Measurements from ENCODE around the gene TSGA10.

Gene TSGA10

DNA sequence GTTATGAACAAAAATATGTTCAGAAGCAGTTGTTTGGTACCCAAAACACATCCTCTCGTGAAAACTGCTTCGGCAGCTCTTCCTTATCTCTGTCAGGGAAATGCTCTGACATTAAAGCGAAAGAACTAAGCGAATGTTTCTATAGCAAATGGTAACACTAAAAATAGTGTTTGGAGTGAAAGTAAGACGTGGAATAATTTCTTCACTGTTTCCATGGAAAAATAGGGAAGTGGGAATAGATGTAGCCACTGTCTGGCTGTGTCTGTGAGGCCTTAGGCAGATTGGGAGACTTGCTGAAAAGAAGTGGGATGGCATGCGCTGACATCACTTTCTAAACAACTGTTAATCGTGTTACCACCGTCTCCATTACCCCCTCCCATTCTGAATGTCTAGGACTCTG is 207.2 kb downstream of the TSGA10 start:
- DNase-seq (ENCODE audit: low read depth), result no peak
- no peak for TF ChIP-seq CTCF (IDR thresholded peaks at IDR 0.05; ENCODE audit: insufficient read depth, low read depth, low read length, missing control alignments)
- no peak overlapping the region for H3K4me3 ChIP-seq (ENCODE audit: low read depth, low read length)

Measured in GM12865 (cell line).